ENCODE results near the gene ASH1L. TPM values are rescaled to one million over a fixed set of nuclear protein-coding genes. Genes with fewer than 3 reads are reported as not detected.
"Not testable (repeated sequence)": the region's sequence is repeated elsewhere in the genome, so short reads cannot be mapped to it uniquely, and the experiment has no call there.

The ASH1L gene
- total RNA-seq, 2 experiments from 2014 or later: 57.8 to 62.3 TPM

- Mint-ChIP-seq H3K4me3 (no peak overlapping the region), H3K9me3 (no peaks in the 10 kb centered on the region)
- POLR2A ChIA-PET: no interaction called here
Observed at GRCh38 chr1:155499953-155500639, 62.5 kb downstream of the ASH1L start.

GRCh38 chr1:155499263-155499662 is 63.3 kb downstream of the ASH1L start:
- H3K27me3 Mint-ChIP-seq: no peaks in the 10 kb centered on the region
- POLR2A ChIA-PET: no interaction called here
- H3K36me3 Mint-ChIP-seq: peaks cover 8% of the 10 kb centered on the region
- H3K4me3 Mint-ChIP-seq: no peak overlapping the region
- H3K27ac Mint-ChIP-seq: no peak overlapping the region
- H3K9me3 Mint-ChIP-seq: no peaks in the 10 kb centered on the region
- ATAC-seq (ENCODE audit: low read depth): no peak
- H3K4me1 Mint-ChIP-seq: peaks cover 9% of the 10 kb centered on the region
- DNase-seq: no peak

More at GRCh38 chr1:155499953-155500639, 62.5 kb downstream of the ASH1L start:
- Mint-ChIP-seq H3K27me3 (no peaks in the 10 kb centered on the region), H3K36me3 (peaks cover 6% of the 10 kb centered on the region), H3K4me1 (peaks cover 9% of the 10 kb centered on the region), H3K27ac (no peak overlapping the region)
- no peak for DNase-seq
- no peak for ATAC-seq (ENCODE audit: low read depth)

- H3K27ac Mint-ChIP-seq; POLR2A ChIA-PET; H3K4me3 Mint-ChIP-seq; H3K27me3 Mint-ChIP-seq; ATAC-seq (ENCODE audit: low read depth); H3K36me3 Mint-ChIP-seq; DNase-seq; H3K9me3 Mint-ChIP-seq; H3K4me1 Mint-ChIP-seq: not testable (repeated sequence)
Observed at GRCh38 chr1:155493595-155493994, 69.0 kb downstream of the ASH1L start.

- POLR2A ChIA-PET; H3K9me3 Mint-ChIP-seq; H3K36me3 Mint-ChIP-seq; DNase-seq; H3K4me1 Mint-ChIP-seq; H3K27me3 Mint-ChIP-seq; H3K4me3 Mint-ChIP-seq; ATAC-seq (ENCODE audit: low read depth); H3K27ac Mint-ChIP-seq: not testable (repeated sequence)
Observed at GRCh38 chr1:155488419-155488818, 74.2 kb downstream of the ASH1L start.

GRCh38 chr1:155487541-155487940 is 75.1 kb downstream of the ASH1L start:
- DNase-seq (no peak), ATAC-seq (ENCODE audit: low read depth) (no peak)
- peaks cover 3% of the 10 kb centered on the region for H3K4me1 Mint-ChIP-seq
- no peak overlapping the region for H3K4me3 Mint-ChIP-seq
- no peaks in the 10 kb centered on the region for H3K9me3 Mint-ChIP-seq
- no peaks in the 10 kb centered on the region for H3K27me3 Mint-ChIP-seq
- H3K27ac Mint-ChIP-seq: no peak overlapping the region
- peaks cover 6% of the 10 kb centered on the region for H3K36me3 Mint-ChIP-seq
- POLR2A ChIA-PET: interaction anchor here (0.7 kb wide), 1 partner anchor 384 kb away, joined by 4 read pairs; no protein-coding TSS in a partner anchor

GRCh38 chr1:155486952-155487351 is 75.7 kb downstream of the ASH1L start:
- POLR2A ChIA-PET: not testable (repeated sequence)

GRCh38 chr1:155485945-155486344 is 76.7 kb downstream of the ASH1L start:
- Mint-ChIP-seq H3K4me1 (peaks cover 3% of the 10 kb centered on the region), H3K27me3 (no peaks in the 10 kb centered on the region), H3K36me3 (peaks cover 19% of the 10 kb centered on the region), H3K9me3 (no peaks in the 10 kb centered on the region), H3K27ac (no peak overlapping the region), H3K4me3 (no peak overlapping the region)
- POLR2A ChIA-PET: no interaction called here
- ATAC-seq (ENCODE audit: low read depth) (no peak), DNase-seq (no peak)

More at GRCh38 chr1:155486952-155487351, 75.7 kb downstream of the ASH1L start:
- not testable (repeated sequence) for H3K4me3 Mint-ChIP-seq; H3K27ac Mint-ChIP-seq; H3K4me1 Mint-ChIP-seq; DNase-seq; H3K27me3 Mint-ChIP-seq; H3K36me3 Mint-ChIP-seq; ATAC-seq (ENCODE audit: low read depth); H3K9me3 Mint-ChIP-seq

- ATAC-seq (ENCODE audit: low read depth) (no peak), DNase-seq (no peak)
- H3K27me3 Mint-ChIP-seq: no peaks in the 10 kb centered on the region
- POLR2A ChIA-PET: interaction anchor here (0.7 kb wide), 1 partner anchor 694 kb away, joined by 3 read pairs; no protein-coding TSS in a partner anchor
- peaks cover 3% of the 10 kb centered on the region for H3K4me1 Mint-ChIP-seq
- no peaks in the 10 kb centered on the region for H3K9me3 Mint-ChIP-seq
- H3K36me3 Mint-ChIP-seq: peaks cover 21% of the 10 kb centered on the region
- no peak overlapping the region for H3K27ac Mint-ChIP-seq
- no peak overlapping the region for H3K4me3 Mint-ChIP-seq
Observed at GRCh38 chr1:155485222-155485621, 77.4 kb downstream of the ASH1L start.

GRCh38 chr1:155481741-155482241 is 80.8 kb downstream of the ASH1L start:
- POLR2A ChIA-PET: no interaction called here
- no peak overlapping the region for H3K27ac Mint-ChIP-seq

GRCh38 chr1:155479205-155479604 is 83.4 kb downstream of the ASH1L start:
- H3K27me3 Mint-ChIP-seq: no peaks in the 10 kb centered on the region
- DNase-seq: no peak
- H3K4me1 Mint-ChIP-seq: no peaks in the 10 kb centered on the region
- no peak overlapping the region for H3K4me3 Mint-ChIP-seq
- no peak overlapping the region for H3K27ac Mint-ChIP-seq
- peaks cover 47% of the 10 kb centered on the region for H3K36me3 Mint-ChIP-seq
- peaks cover 2% of the 10 kb centered on the region for H3K9me3 Mint-ChIP-seq
- POLR2A ChIA-PET: no interaction called here
- ATAC-seq (ENCODE audit: low read depth): no peak

More at GRCh38 chr1:155481741-155482241, 80.8 kb downstream of the ASH1L start:
- Mint-ChIP-seq H3K27me3 (no peaks in the 10 kb centered on the region), H3K4me3 (no peak overlapping the region), H3K4me1 (peaks cover 3% of the 10 kb centered on the region), H3K9me3 (no peaks in the 10 kb centered on the region), H3K36me3 (peaks cover 32% of the 10 kb centered on the region)
- DNase-seq: no peak
- no peak for ATAC-seq (ENCODE audit: low read depth)

- Mint-ChIP-seq H3K27ac (no peak overlapping the region), H3K27me3 (no peaks in the 10 kb centered on the region), H3K36me3 (peaks cover 50% of the 10 kb centered on the region), H3K9me3 (peaks cover 2% of the 10 kb centered on the region), H3K4me1 (no peaks in the 10 kb centered on the region), H3K4me3 (no peak overlapping the region)
- DNase-seq (no peak), ATAC-seq (ENCODE audit: low read depth) (no peak)
- POLR2A ChIA-PET: no interaction called here
Observed at GRCh38 chr1:155478270-155478852, 84.2 kb downstream of the ASH1L start.

- Mint-ChIP-seq H3K4me3 (no peak overlapping the region), H3K9me3 (peaks cover 13% of the 10 kb centered on the region), H3K4me1 (peaks cover 2% of the 10 kb centered on the region), H3K27me3 (no peaks in the 10 kb centered on the region), H3K36me3 (peaks cover 62% of the 10 kb centered on the region), H3K27ac (no peak overlapping the region)
- no peak for ATAC-seq (ENCODE audit: low read depth)
- DNase-seq: no peak
- POLR2A ChIA-PET: no interaction called here
Observed at GRCh38 chr1:155474146-155474545, 88.5 kb downstream of the ASH1L start.

GRCh38 chr1:155473151-155473821 is 89.3 kb downstream of the ASH1L start:
- no peak overlapping the region for H3K4me3 Mint-ChIP-seq
- no peaks in the 10 kb centered on the region for H3K27me3 Mint-ChIP-seq
- H3K9me3 Mint-ChIP-seq: peaks cover 13% of the 10 kb centered on the region
- POLR2A ChIA-PET: no interaction called here
- H3K27ac Mint-ChIP-seq: no peak overlapping the region
- H3K36me3 Mint-ChIP-seq: peaks cover 58% of the 10 kb centered on the region
- ATAC-seq (ENCODE audit: low read depth) (no peak), DNase-seq (no peak)
- H3K4me1 Mint-ChIP-seq: peaks cover 2% of the 10 kb centered on the region
